GM18498 (cell line): ENCODE data around the gene C10orf90.

Experiments used
- ATAC-seq: cut with Tn5 transposase; IDR thresholded peaks from one replicate; pipeline ENCODE4 v1.9.1; 2021; ENCODE audit warnings: mild to moderate bottlenecking, moderate library complexity; ENCODE audit not compliant: unreplicated experiment

C10orf90 gene

GRCh38 chr10:126509182-126509581 lies 161.3 kb downstream of the C10orf90 start:
- ATAC-seq: no peak

- no peak for ATAC-seq
These were observed 161.9 kb downstream of the C10orf90 start for GRCh38 chr10:126508535-126509040.

GRCh38 chr10:126504761-126505112 lies 165.8 kb downstream of the C10orf90 start:
- no peak for ATAC-seq

- ATAC-seq: peak; percentile 69
These were observed 166.3 kb downstream of the C10orf90 start for GRCh38 chr10:126504063-126504760.

GRCh38 chr10:126503392-126504062 lies 167.0 kb downstream of the C10orf90 start:
- no peak for ATAC-seq

GRCh38 chr10:126502441-126502840 lies 168.1 kb downstream of the C10orf90 start:
- ATAC-seq: no peak

- no peak for ATAC-seq
These were observed 168.7 kb downstream of the C10orf90 start for GRCh38 chr10:126501828-126502227.

GRCh38 chr10:126500866-126501265 lies 169.6 kb downstream of the C10orf90 start:
- ATAC-seq: no peak

GRCh38 chr10:126500185-126500584 lies 170.3 kb downstream of the C10orf90 start:
- no peak for ATAC-seq

- ATAC-seq: no peak
These were observed 170.7 kb downstream of the C10orf90 start for GRCh38 chr10:126499744-126500143.

GRCh38 chr10:126497672-126498071 lies 172.8 kb downstream of the C10orf90 start:
- ATAC-seq: no peak

- no peak for ATAC-seq
These were observed 173.5 kb downstream of the C10orf90 start for GRCh38 chr10:126496771-126497545.

- ATAC-seq: no peak
These were observed 179.0 kb downstream of the C10orf90 start for GRCh38 chr10:126491476-126491875.

GRCh38 chr10:126481181-126481580 lies 189.3 kb downstream of the C10orf90 start:
- no peak for ATAC-seq

GRCh38 chr10:126480648-126481047 lies 189.8 kb downstream of the C10orf90 start:
- ATAC-seq: no peak

GRCh38 chr10:126479280-126479895 lies 191.1 kb downstream of the C10orf90 start:
- ATAC-seq: no peak

- no peak for ATAC-seq
These were observed 191.9 kb downstream of the C10orf90 start for GRCh38 chr10:126478546-126478945.

- no peak for ATAC-seq
These were observed 194.2 kb downstream of the C10orf90 start for GRCh38 chr10:126476246-126476645.

GRCh38 chr10:126475074-126475691 lies 195.3 kb downstream of the C10orf90 start:
- ATAC-seq: no peak

GRCh38 chr10:126474031-126474430 lies 196.5 kb downstream of the C10orf90 start:
- no peak for ATAC-seq

GRCh38 chr10:126470991-126471390 lies 199.5 kb downstream of the C10orf90 start:
- ATAC-seq: no peak
